H1 (cell line): Measurements from ENCODE around the gene DPYD. TPM values are rescaled to one million over a fixed set of nuclear protein-coding genes. Genes with fewer than 3 reads are reported as not detected.

Experiments
- CTCF ChIA-PET: fragments of 300-600 bp; sonication (Branson Sonifier 250); formaldehyde crosslinking; loops from one replicate; lab custom pipeline; 2021; ENCODE audit not compliant: partially characterized antibody; lab: Charles Lee
- POLR2A ChIA-PET: fragments of 300-600 bp; sonication (Branson Sonifier 250); formaldehyde crosslinking; loops from one replicate; lab custom pipeline; 2021; ENCODE audit warnings: inconsistent platforms; ENCODE audit not compliant: partially characterized antibody; lab: Charles Lee
- DNase-seq, 2 experiments: peaks; one replicate each; pipeline versions ENCODE4 v3.0.0 to v3.0.0-alpha.2; 2010 to 2022; ENCODE audit warnings: low spot score in 2 of 2, low read depth in 1 of 2, mixed read lengths in 1 of 2
- FAIRE-seq: peaks from 2 replicates; lab custom pipeline; 2011; peaks lifted over from hg19 to GRCh38; lab: Jason Lieb, UNC
- H2AFZ ChIP-seq: 2 replicates; pipeline ENCODE4 v1.8.1; 2012; ENCODE audit warnings: low read length, inconsistent platforms
- H2AK5ac ChIP-seq: 2 replicates; pipeline ENCODE4 v1.6.1; 2013; ENCODE audit warnings: low read depth, low read length
- H2BK120ac ChIP-seq: replicated peaks from 2 replicates; pipeline ENCODE3; 2013; ENCODE audit warnings: low read depth, low read length, inconsistent platforms
- H2BK12ac ChIP-seq: 2 replicates; pipeline ENCODE4 v1.6.1; 2013; ENCODE audit warnings: low read depth, low read length
- H2BK15ac ChIP-seq: 2 replicates; pipeline ENCODE4 v1.6.1; 2013; ENCODE audit warnings: low read length
- H2BK20ac ChIP-seq: 2 replicates; pipeline ENCODE4 v1.6.1; 2013; ENCODE audit warnings: low read length
- H2BK5ac ChIP-seq: 2 replicates; pipeline ENCODE4 v1.6.1; 2013; ENCODE audit warnings: low read depth, low read length
- H3K14ac ChIP-seq: 2 replicates; pipeline ENCODE4 v1.6.1; 2013; ENCODE audit warnings: inconsistent platforms; ENCODE audit not compliant: insufficient read length
- H3K18ac ChIP-seq: 2 replicates; pipeline ENCODE4 v1.6.1; 2013; ENCODE audit warnings: low read length; ENCODE audit errors: extremely low read depth
- H3K23ac ChIP-seq: 2 replicates; pipeline ENCODE4 v1.6.1; 2013; ENCODE audit warnings: inconsistent platforms; ENCODE audit not compliant: insufficient read length
- H3K23me2 ChIP-seq: 2 replicates; pipeline ENCODE4 v1.6.1; 2013; ENCODE audit warnings: low read depth, low read length
- H3K27ac ChIP-seq: 2 replicates; pipeline ENCODE4 v1.6.1; 2011; ENCODE audit warnings: low read depth, low read length, inconsistent platforms
- H3K27me3 ChIP-seq, 4 experiments: replicated peaks in 1 of 4; 1 replicate in 1 of 4; 2 replicates in 3 of 4; pipeline versions ENCODE4 v1.6.1 to v1.8.1; 2011 to 2013; ENCODE audit warnings: low read length in 3 of 4, mild to moderate bottlenecking in 3 of 4, inconsistent platforms in 2 of 4, mixed read lengths in 2 of 4, moderate library complexity in 1 of 4; ENCODE audit not compliant: control insufficient read depth in 3 of 4, insufficient read depth in 3 of 4; ENCODE audit errors: extremely low read depth in 1 of 4
- H3K36me3 ChIP-seq, 4 experiments: 2 replicates each; pipeline versions ENCODE4 v1.6.1 to v1.8.1; 2011 to 2013; ENCODE audit warnings: mild to moderate bottlenecking in 4 of 4, low read length in 3 of 4, moderate library complexity in 2 of 4, control low read depth in 1 of 4, inconsistent platforms in 1 of 4; ENCODE audit not compliant: insufficient read depth in 4 of 4, control insufficient read depth in 2 of 4
- H3K4ac ChIP-seq: replicated peaks from 2 replicates; pipeline ENCODE3; 2013; ENCODE audit warnings: low read length, low read depth, mixed read lengths, inconsistent platforms; ENCODE audit not compliant: insufficient read length
- H3K4me1 ChIP-seq, 4 experiments: replicated peaks in 1 of 4; 1 replicate in 1 of 4; 2 replicates in 3 of 4; pipeline versions ENCODE4 v1.6.1 to v1.8.1; 2011 to 2013; ENCODE audit warnings: low read length in 3 of 4, inconsistent platforms in 2 of 4, mixed read lengths in 1 of 4; ENCODE audit not compliant: insufficient read depth in 4 of 4, control insufficient read depth in 3 of 4
- H3K4me2 ChIP-seq, 2 experiments: 2 replicates each; pipeline versions ENCODE4 v1.6.1 to v1.8.1; 2011 to 2013; ENCODE audit warnings: low read depth in 2 of 2, low read length in 2 of 2, control low read depth in 1 of 2, inconsistent platforms in 1 of 2, mild to moderate bottlenecking in 1 of 2; ENCODE audit not compliant: insufficient read depth in 1 of 2
- H3K4me3 ChIP-seq, 4 experiments: fragments of 200-600, 300-600 bp in 1 of 4; sonication (generic), shearing (Covaris generic), sonication (Bioruptor Twin) in 1 of 4; 2 replicates each; pipeline versions ENCODE4 v1.5.1 to v1.8.1; 2011 to 2016; ENCODE audit warnings: low read length in 4 of 4, low read depth in 3 of 4, control low read depth in 2 of 4, inconsistent platforms in 2 of 4, mild to moderate bottlenecking in 2 of 4, mixed read lengths in 1 of 4, moderate library complexity in 1 of 4; ENCODE audit not compliant: insufficient read depth in 2 of 4; ENCODE audit errors: extremely low read depth in 1 of 4
- H3K56ac ChIP-seq: replicated peaks from 2 replicates; pipeline ENCODE3; 2013; ENCODE audit warnings: low read depth, mild to moderate bottlenecking, mixed read lengths, low read length, inconsistent platforms; ENCODE audit not compliant: insufficient read length
- H3K79me1 ChIP-seq: 2 replicates; pipeline ENCODE4 v1.6.1; 2013; ENCODE audit warnings: low read depth, low read length, control low read depth
- H3K79me2 ChIP-seq, 2 experiments: 2 replicates each; pipeline versions ENCODE4 v1.6.1 to v1.8.1; 2012 to 2013; ENCODE audit warnings: low read length in 2 of 2, mild to moderate bottlenecking in 2 of 2, inconsistent platforms in 1 of 2; ENCODE audit not compliant: insufficient read depth in 2 of 2, control insufficient read depth in 1 of 2
- H3K9ac ChIP-seq, 4 experiments: replicated peaks in 1 of 4; 1 replicate in 1 of 4; 2 replicates in 3 of 4; pipeline versions ENCODE4 v1.6.1 to v1.8.1; 2011 to 2013; ENCODE audit warnings: low read depth in 3 of 4, low read length in 3 of 4, control low read depth in 2 of 4, mild to moderate bottlenecking in 2 of 4, moderate library complexity in 2 of 4, inconsistent platforms in 1 of 4; ENCODE audit errors: extremely low read depth in 1 of 4
- H3K9me3 ChIP-seq, 2 experiments: 2 replicates each; pipeline versions ENCODE4 v1.6.1 to v1.8.1; 2012 to 2013; ENCODE audit warnings: mild to moderate bottlenecking in 2 of 2, moderate library complexity in 2 of 2, control low read depth in 1 of 2, inconsistent platforms in 1 of 2, low read depth in 1 of 2, low read length in 1 of 2, mixed read lengths in 1 of 2; ENCODE audit not compliant: insufficient read depth in 2 of 2
- H4K20me1 ChIP-seq, 2 experiments: replicated peaks in 1 of 2; 2 replicates each; pipeline versions ENCODE3 to v1.8.1; 2011 to 2013; ENCODE audit warnings: inconsistent platforms in 2 of 2, low read length in 2 of 2, mild to moderate bottlenecking in 1 of 2; ENCODE audit not compliant: insufficient read depth in 2 of 2, control insufficient read depth in 1 of 2
- H4K5ac ChIP-seq: 2 replicates; pipeline ENCODE4 v1.6.1; 2013; ENCODE audit warnings: low read length, low read depth, mixed read lengths, inconsistent platforms; ENCODE audit not compliant: insufficient read length
- H4K8ac ChIP-seq: 2 replicates; pipeline ENCODE4 v1.8.0; 2013; ENCODE audit warnings: mild to moderate bottlenecking, moderate library complexity, low read length, inconsistent platforms; ENCODE audit not compliant: insufficient read depth; ENCODE audit errors: extremely low read depth
- H4K91ac ChIP-seq: replicated peaks from 2 replicates; pipeline ENCODE3; 2013; ENCODE audit warnings: low read length, mixed read lengths, inconsistent platforms; ENCODE audit not compliant: insufficient read length
- ATF2 ChIP-seq: IDR thresholded peaks from 2 replicates; pipeline ENCODE4 v1.6.1; 2012; ENCODE audit warnings: low read length, inconsistent platforms
- SP4 ChIP-seq: IDR thresholded peaks from 2 replicates; pipeline ENCODE4 v1.6.1; 2012; ENCODE audit warnings: low read length, inconsistent platforms
- USF2 ChIP-seq: IDR thresholded peaks from 2 replicates; pipeline ENCODE4 v1.6.1; 2011; ENCODE audit warnings: low read length, improper control_type of control experiment
- WGBS, 2 experiments: shearing (Covaris generic) in 1 of 2; methylation state at CpG; one replicate each; pipeline versions ENCODE4 v1.1.6 to v1.1.7; 2013 to 2015; ENCODE audit warnings: low lambda C conversion rate in 2 of 2, mixed read lengths in 2 of 2, inconsistent platforms in 1 of 2, low coverage in 1 of 2, missing lambda C conversion rate in 1 of 2; ENCODE audit not compliant: insufficient replicate concordance in 2 of 2, insufficient coverage in 1 of 2, insufficient read length in 1 of 2; ENCODE audit errors: extremely low coverage in 1 of 2, missing lambda C conversion rate in 1 of 2; 5-methylcytosine and 5-hydroxymethylcytosine counted together
- polyA plus RNA-seq, 7 experiments: library from polyadenylated mRNA; depleted of rRNA in 3 of 7; stranded (reverse) in 5 of 7; unstranded in 2 of 7; fragments of >200 nt in 5 of 7; fragments of 200-250 nt in 2 of 7; gene quantifications; 1 replicate in 5 of 7; 2 replicates in 1 of 7; 4 replicates in 1 of 7; pipeline versions ENCODE4 v1.2.1 to v1.2.3, GENCODE V29; 2011 to 2013; ENCODE audit warnings: missing spikeins in 2 of 7, mixed read lengths in 2 of 7
- total RNA-seq: library from RNA; stranded (reverse); fragmentation: NEBNext Ultra II Directional; extraction: Animal tissue kit (Norgen Biotek cat#: 25700); gene quantifications from 2 replicates; pipeline ENCODE4 v1.2.1, GENCODE V29; 2021

DPYD gene
- total and polyA plus RNA-seq, 2 of the 8 experiments (the other 6 are each of a cell fraction or from before 2014, with no cell fraction given) = 0.29 to 0.73 TPM

GRCh38 chr1:97619706-97620105 lies 301.1 kb downstream of the DPYD start:
- H3K4me3 ChIP-seq = no peak overlapping the region
- H3K14ac ChIP-seq = no peak overlapping the region
- no peak overlapping the region for H2AK5ac ChIP-seq
- H2BK15ac ChIP-seq = no peak overlapping the region
- POLR2A ChIA-PET = no interaction called here
- no peak overlapping the region for H3K18ac ChIP-seq
- no peak overlapping the region for H2AFZ ChIP-seq
- H2BK120ac ChIP-seq = no peak overlapping the region
- H3K56ac ChIP-seq = no peak overlapping the region
- CTCF ChIA-PET = interaction anchor here (0.9 kb wide), 1 partner anchor 212 kb away, joined by 3 read pairs; no protein-coding TSS in a partner anchor
- H3K9ac ChIP-seq = no peak overlapping the region
- no peaks in the 10 kb centered on the region for H3K27me3 ChIP-seq
- no peak overlapping the region for H2BK20ac ChIP-seq
- peaks cover 0 to 2% (median 0%) of the 10 kb centered on the region in 4 experiments; a peak in 1 of 7 replicates for H3K4me1 ChIP-seq
- no peak for DNase-seq
- no peak overlapping the region for H4K8ac ChIP-seq
- no peaks in the 10 kb centered on the region for H3K36me3 ChIP-seq
- H3K27ac ChIP-seq = no peak overlapping the region
- no peak overlapping the region for H3K4ac ChIP-seq
- no peak overlapping the region for H4K5ac ChIP-seq
- H3K4me2 ChIP-seq = no peak overlapping the region
- no peaks in the 10 kb centered on the region for H3K79me2 ChIP-seq
- no peaks in the 10 kb centered on the region for H4K20me1 ChIP-seq
- H2BK12ac ChIP-seq = no peak overlapping the region
- no peak overlapping the region for H2BK5ac ChIP-seq
- no peaks in the 10 kb centered on the region for H3K79me1 ChIP-seq
- no peak overlapping the region for H4K91ac ChIP-seq
- H3K23ac ChIP-seq = no peak overlapping the region
- no peaks in the 10 kb centered on the region for H3K23me2 ChIP-seq
- no peak for FAIRE-seq
- no peaks in the 10 kb centered on the region for H3K9me3 ChIP-seq
- WGBS, 2 experiments = 95% methylated on average over 2 of the region's 2 CpGs; no CpG with 5 or more reads in 1 of the 2 experiments
- TF ChIP-seq SP4 (no peak), ATF2 (no peak), USF2 (no peak)
